Measurements from ENCODE around the gene CCDC186. TPM values are rescaled to one million over a fixed set of nuclear protein-coding genes. Genes with fewer than 3 reads are reported as not detected.

Gene CCDC186
- polyA plus RNA-seq, 2 donors, result 5.1 to 6.1 TPM

DNA sequence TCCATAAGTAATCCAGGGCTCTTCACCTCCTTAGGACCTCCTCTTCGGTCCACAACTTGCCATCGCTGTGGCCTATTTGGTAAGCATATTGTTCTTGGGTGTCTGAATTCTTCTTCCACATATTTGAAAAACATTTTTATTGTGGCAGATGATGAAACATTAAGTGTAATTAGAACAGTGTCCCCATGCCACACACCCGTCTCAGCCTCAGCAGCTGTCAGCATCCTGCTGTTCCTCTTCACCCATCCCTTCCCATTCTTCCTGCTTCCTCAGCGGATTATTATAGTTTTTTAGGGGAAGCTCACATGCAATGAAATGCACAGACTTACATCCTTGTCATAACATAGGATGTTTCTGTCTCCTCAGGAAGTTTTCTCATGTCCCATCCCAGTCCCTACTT is 25.2 kb upstream of the CCDC186 start:
- Histone ChIP-seq H3K27me3 (ENCODE audit: control insufficient read depth in 1 of 2, insufficient read depth in 2 of 2, low read length in 2 of 2) (no peaks in the 10 kb centered on the region), H3K27ac (ENCODE audit: low read depth in 2 of 2, low read length in 1 of 2) (no peak overlapping the region), H3K4me1 (ENCODE audit: control insufficient read depth in 2 of 2, insufficient read depth in 2 of 2, low read length in 1 of 2) (no peaks in the 10 kb centered on the region), H3K9me3 (ENCODE audit: control insufficient read depth in 2 of 2, insufficient read depth in 1 of 2, low read depth in 1 of 2, low read length in 1 of 2) (no peaks in the 10 kb centered on the region), H3K4me3 (ENCODE audit: low read depth in 1 of 2, low read length in 2 of 2) (no peak overlapping the region), H3K36me3 (ENCODE audit: control insufficient read depth in 2 of 2, insufficient read depth in 2 of 2, low read length in 1 of 2) (no peaks in the 10 kb centered on the region)
- WGBS, 2 donors, result 86 to 94% methylated on average over 4 of the region's 4 CpGs

DNA sequence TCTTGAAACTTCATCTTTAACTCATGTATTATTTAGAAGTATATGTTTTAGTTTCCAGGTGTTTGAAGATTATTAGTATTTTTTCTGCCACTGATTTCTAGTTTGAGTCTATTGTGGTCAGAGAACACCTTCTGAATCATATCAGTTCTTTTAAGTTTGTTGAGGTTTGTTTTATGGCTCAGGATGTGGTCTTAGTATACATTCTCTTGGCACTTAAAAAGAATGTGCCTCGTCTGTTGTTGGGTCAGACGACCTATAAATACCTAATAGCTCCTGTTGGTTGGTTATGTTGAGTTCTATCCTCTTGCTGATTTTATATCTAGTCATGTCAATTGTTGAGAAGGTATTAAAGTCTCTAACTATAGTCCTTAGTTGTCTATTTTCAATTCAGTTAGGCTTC is 21.1 kb upstream of the CCDC186 start:
- Histone ChIP-seq H3K27me3 (ENCODE audit: control insufficient read depth in 1 of 2, insufficient read depth in 2 of 2, low read length in 2 of 2) (no peaks in the 10 kb centered on the region), H3K4me1 (ENCODE audit: control insufficient read depth in 2 of 2, insufficient read depth in 2 of 2, low read length in 1 of 2) (no peaks in the 10 kb centered on the region), H3K4me3 (ENCODE audit: low read depth in 1 of 2, low read length in 2 of 2) (no peak overlapping the region), H3K27ac (ENCODE audit: low read depth in 2 of 2, low read length in 1 of 2) (no peak overlapping the region), H3K36me3 (ENCODE audit: control insufficient read depth in 2 of 2, insufficient read depth in 2 of 2, low read length in 1 of 2) (no peaks in the 10 kb centered on the region), H3K9me3 (ENCODE audit: control insufficient read depth in 2 of 2, insufficient read depth in 1 of 2, low read depth in 1 of 2, low read length in 1 of 2) (no peaks in the 10 kb centered on the region)
- WGBS, 2 donors, result 73 to 74% methylated on average over 2 of the region's 2 CpGs

DNA sequence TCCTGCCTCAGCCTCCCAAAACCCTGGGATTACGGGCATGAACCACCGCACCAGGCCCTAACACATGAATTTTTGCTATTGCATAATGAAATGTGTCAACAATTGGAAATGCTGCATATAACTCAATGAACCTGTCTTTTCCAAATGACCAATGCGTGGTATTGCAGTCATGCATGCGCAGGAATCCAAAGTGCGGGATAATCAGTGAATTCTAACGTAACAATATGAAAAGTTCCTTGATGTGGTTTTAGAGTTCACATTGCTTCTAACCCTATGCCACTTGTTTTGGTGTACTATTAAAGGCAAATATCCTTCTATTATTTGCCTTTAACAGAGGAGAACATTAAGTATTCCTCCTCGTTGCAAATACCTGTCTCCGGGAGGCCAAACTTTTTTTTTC is 15.7 kb upstream of the CCDC186 start:
- 91 to 92% methylated on average over 8 of the region's 8 CpGs for WGBS, 2 donors
- Histone ChIP-seq H3K27ac (ENCODE audit: low read depth in 2 of 2, low read length in 1 of 2) (no peak overlapping the region), H3K27me3 (ENCODE audit: control insufficient read depth in 1 of 2, insufficient read depth in 2 of 2, low read length in 2 of 2) (no peaks in the 10 kb centered on the region), H3K9me3 (ENCODE audit: control insufficient read depth in 2 of 2, insufficient read depth in 1 of 2, low read depth in 1 of 2, low read length in 1 of 2) (no peaks in the 10 kb centered on the region), H3K4me1 (ENCODE audit: control insufficient read depth in 2 of 2, insufficient read depth in 2 of 2, low read length in 1 of 2) (no peaks in the 10 kb centered on the region), H3K36me3 (ENCODE audit: control insufficient read depth in 2 of 2, insufficient read depth in 2 of 2, low read length in 1 of 2) (no peaks in the 10 kb centered on the region), H3K4me3 (ENCODE audit: low read depth in 1 of 2, low read length in 2 of 2) (no peak overlapping the region)

DNA sequence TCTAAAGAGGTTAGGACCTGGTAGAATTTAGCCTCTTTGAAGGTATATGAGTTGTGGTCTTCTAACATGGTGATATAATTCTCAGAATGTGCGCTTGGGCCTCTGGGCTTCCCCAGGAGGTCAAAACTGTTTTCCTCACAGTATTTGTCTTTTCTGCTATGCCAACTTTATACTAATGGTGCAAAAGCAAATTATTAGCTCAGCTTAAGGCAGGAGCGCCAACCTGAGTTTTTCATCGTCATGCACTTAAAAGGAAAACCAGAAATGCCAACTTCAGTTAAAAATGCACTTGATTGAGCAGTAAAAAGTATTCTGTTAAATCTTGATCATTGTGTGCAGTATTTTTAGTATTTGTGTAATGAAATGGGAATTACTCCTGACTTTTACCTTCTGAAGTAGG is 14.9 kb upstream of the CCDC186 start:
- no peak overlapping the region for H3K27ac ChIP-seq (ENCODE audit: low read depth in 2 of 2, low read length in 1 of 2)
- no peaks in the 10 kb centered on the region for H3K4me1 ChIP-seq (ENCODE audit: control insufficient read depth in 2 of 2, insufficient read depth in 2 of 2, low read length in 1 of 2)
- WGBS, 2 donors, result 92 to 97% methylated on average over 3 of the region's 3 CpGs
- no peaks in the 10 kb centered on the region for H3K27me3 ChIP-seq (ENCODE audit: control insufficient read depth in 1 of 2, insufficient read depth in 2 of 2, low read length in 2 of 2)
- no peaks in the 10 kb centered on the region for H3K9me3 ChIP-seq (ENCODE audit: control insufficient read depth in 2 of 2, insufficient read depth in 1 of 2, low read depth in 1 of 2, low read length in 1 of 2)
- no peak overlapping the region for H3K4me3 ChIP-seq (ENCODE audit: low read depth in 1 of 2, low read length in 2 of 2)
- no peaks in the 10 kb centered on the region for H3K36me3 ChIP-seq (ENCODE audit: control insufficient read depth in 2 of 2, insufficient read depth in 2 of 2, low read length in 1 of 2)

DNA sequence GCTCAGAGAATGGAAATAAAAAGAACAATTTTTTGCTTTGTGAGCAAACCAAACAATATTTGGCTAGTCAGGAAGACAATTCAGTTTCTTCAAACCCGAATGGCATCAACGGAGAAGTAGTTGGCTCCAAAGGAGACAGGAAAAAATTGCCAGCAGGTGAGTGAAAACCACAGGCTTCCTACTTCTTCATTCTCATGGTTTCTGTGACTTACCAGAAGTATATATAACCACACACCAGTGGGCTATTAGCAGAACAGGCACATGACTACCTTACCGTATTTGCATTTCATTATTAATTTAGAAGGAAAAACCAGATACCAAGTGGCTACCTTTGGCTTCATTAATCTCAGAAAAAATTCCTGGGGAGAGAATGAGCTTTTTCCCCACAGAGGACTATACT is 14.0 kb upstream of the CCDC186 start:
- Histone ChIP-seq H3K4me1 (ENCODE audit: control insufficient read depth in 2 of 2, insufficient read depth in 2 of 2, low read length in 1 of 2) (no peaks in the 10 kb centered on the region), H3K27me3 (ENCODE audit: control insufficient read depth in 1 of 2, insufficient read depth in 2 of 2, low read length in 2 of 2) (no peaks in the 10 kb centered on the region), H3K36me3 (ENCODE audit: control insufficient read depth in 2 of 2, insufficient read depth in 2 of 2, low read length in 1 of 2) (no peaks in the 10 kb centered on the region), H3K4me3 (ENCODE audit: low read depth in 1 of 2, low read length in 2 of 2) (no peak overlapping the region), H3K9me3 (ENCODE audit: control insufficient read depth in 2 of 2, insufficient read depth in 1 of 2, low read depth in 1 of 2, low read length in 1 of 2) (no peaks in the 10 kb centered on the region), H3K27ac (ENCODE audit: low read depth in 2 of 2, low read length in 1 of 2) (no peak overlapping the region)
- 76 to 78% methylated on average over 3 of the region's 3 CpGs for WGBS, 2 donors

DNA sequence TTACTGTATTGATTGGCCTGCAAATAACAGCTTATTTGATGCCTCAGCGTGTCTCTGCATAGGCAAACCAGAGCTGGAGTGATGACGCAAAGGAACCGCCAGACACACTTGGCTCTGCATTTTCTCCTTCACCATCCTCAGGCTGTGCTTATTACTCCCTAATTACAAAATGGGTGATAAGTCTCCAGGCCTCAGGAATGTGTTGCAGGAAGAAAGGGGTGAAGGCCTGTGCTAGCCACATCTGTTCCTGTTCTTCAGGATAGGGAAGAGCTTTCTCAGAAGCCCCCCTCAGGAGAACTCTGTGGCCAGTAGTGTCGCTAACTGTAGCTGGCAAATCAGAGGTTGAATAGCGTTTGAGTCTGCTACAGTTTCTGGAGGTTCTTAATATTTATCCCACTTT is 10.3 kb upstream of the CCDC186 start:
- Histone ChIP-seq H3K36me3 (ENCODE audit: control insufficient read depth in 2 of 2, insufficient read depth in 2 of 2, low read length in 1 of 2) (no peaks in the 10 kb centered on the region), H3K4me1 (ENCODE audit: control insufficient read depth in 2 of 2, insufficient read depth in 2 of 2, low read length in 1 of 2) (no peaks in the 10 kb centered on the region), H3K27ac (ENCODE audit: low read depth in 2 of 2, low read length in 1 of 2) (no peak overlapping the region), H3K9me3 (ENCODE audit: control insufficient read depth in 2 of 2, insufficient read depth in 1 of 2, low read depth in 1 of 2, low read length in 1 of 2) (no peaks in the 10 kb centered on the region), H3K27me3 (ENCODE audit: control insufficient read depth in 1 of 2, insufficient read depth in 2 of 2, low read length in 2 of 2) (no peaks in the 10 kb centered on the region), H3K4me3 (ENCODE audit: low read depth in 1 of 2, low read length in 2 of 2) (no peak overlapping the region)
- WGBS, 2 donors, result 85 to 86% methylated on average over 5 of the region's 5 CpGs

DNA sequence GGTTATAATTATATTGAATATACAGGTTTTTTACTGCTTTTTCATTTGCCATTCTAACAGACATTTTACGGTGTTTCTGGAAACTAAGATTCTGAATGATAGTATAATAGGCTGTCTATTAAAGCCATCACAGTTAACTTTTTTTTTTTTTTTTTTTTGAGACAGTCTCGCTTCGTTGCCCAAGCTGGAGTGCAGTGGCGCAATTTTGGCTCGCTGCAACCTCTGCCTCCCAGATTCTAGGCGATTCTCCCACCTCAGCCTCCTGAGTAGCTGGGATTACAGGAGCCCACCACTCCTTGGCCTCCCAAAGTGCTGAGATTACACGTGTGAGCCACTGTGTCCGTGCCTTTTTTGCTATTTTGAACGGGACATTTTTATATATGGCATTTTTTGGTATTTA is 9.6 kb upstream of the CCDC186 start:
- H3K9me3 ChIP-seq (ENCODE audit: control insufficient read depth in 2 of 2, insufficient read depth in 1 of 2, low read depth in 1 of 2, low read length in 1 of 2), result no peaks in the 10 kb centered on the region
- H3K36me3 ChIP-seq (ENCODE audit: control insufficient read depth in 2 of 2, insufficient read depth in 2 of 2, low read length in 1 of 2), result no peaks in the 10 kb centered on the region
- no peaks in the 10 kb centered on the region for H3K27me3 ChIP-seq (ENCODE audit: control insufficient read depth in 1 of 2, insufficient read depth in 2 of 2, low read length in 2 of 2)
- H3K4me3 ChIP-seq (ENCODE audit: low read depth in 1 of 2, low read length in 2 of 2), result no peak overlapping the region
- H3K4me1 ChIP-seq (ENCODE audit: control insufficient read depth in 2 of 2, insufficient read depth in 2 of 2, low read length in 1 of 2), result no peaks in the 10 kb centered on the region
- 89 to 91% methylated on average over 9 of the region's 9 CpGs for WGBS, 2 donors
- H3K27ac ChIP-seq (ENCODE audit: low read depth in 2 of 2, low read length in 1 of 2), result no peak overlapping the region

DNA sequence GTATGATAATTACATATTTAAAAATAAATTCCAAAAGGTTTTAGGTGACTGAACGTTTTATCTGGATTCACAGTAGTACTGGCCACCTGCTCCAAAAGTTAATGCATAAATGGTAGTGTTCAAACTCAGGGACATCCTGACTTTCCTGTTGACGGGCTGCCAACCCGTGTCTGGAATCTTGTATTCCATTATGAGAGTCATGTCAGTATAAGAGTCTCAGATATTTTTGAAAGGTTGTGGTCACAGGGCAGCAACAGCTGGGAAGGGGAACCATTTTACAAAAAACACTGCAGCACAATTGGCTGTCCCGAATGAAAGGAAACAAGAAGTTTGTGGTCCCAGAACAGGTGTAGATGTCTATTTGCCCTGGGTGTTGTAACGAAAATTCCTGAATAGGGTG is 8.0 kb upstream of the CCDC186 start:
- Histone ChIP-seq H3K27ac (ENCODE audit: low read depth in 2 of 2, low read length in 1 of 2) (no peak overlapping the region), H3K4me3 (ENCODE audit: low read depth in 1 of 2, low read length in 2 of 2) (no peak overlapping the region)

DNA sequence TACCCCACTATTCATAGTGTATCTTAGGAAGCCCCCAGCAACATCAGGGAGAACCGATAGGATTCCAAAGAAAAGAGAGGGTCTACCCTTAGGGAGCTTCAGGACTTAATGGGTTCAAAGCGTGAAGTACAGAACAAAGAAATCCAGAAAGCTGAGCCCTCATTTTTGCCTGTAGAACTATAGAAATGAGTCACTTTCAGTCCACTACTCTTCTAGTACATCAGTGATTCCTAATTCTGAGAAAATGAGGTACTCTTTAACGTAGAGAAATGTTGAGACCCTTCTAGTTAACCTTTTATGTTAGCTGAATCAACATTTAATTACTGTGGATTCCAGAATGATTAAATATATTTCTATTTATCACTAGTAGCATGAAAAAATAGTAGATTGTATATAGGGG is 6.9 kb upstream of the CCDC186 start:
- Histone ChIP-seq H3K36me3 (ENCODE audit: control insufficient read depth in 2 of 2, insufficient read depth in 2 of 2, low read length in 1 of 2) (no peaks in the 10 kb centered on the region), H3K9me3 (ENCODE audit: control insufficient read depth in 2 of 2, insufficient read depth in 1 of 2, low read depth in 1 of 2, low read length in 1 of 2) (no peaks in the 10 kb centered on the region), H3K27me3 (ENCODE audit: control insufficient read depth in 1 of 2, insufficient read depth in 2 of 2, low read length in 2 of 2) (no peaks in the 10 kb centered on the region), H3K4me3 (ENCODE audit: low read depth in 1 of 2, low read length in 2 of 2) (no peak overlapping the region), H3K27ac (ENCODE audit: low read depth in 2 of 2, low read length in 1 of 2) (no peak overlapping the region), H3K4me1 (ENCODE audit: control insufficient read depth in 2 of 2, insufficient read depth in 2 of 2, low read length in 1 of 2) (no peaks in the 10 kb centered on the region)
- WGBS, 2 donors, result 80 to 82% methylated on average over 3 of the region's 3 CpGs

More for the DNA sequence above, 8.0 kb upstream of the CCDC186 start:
- H3K27me3 ChIP-seq (ENCODE audit: control insufficient read depth in 1 of 2, insufficient read depth in 2 of 2, low read length in 2 of 2), result no peaks in the 10 kb centered on the region
- H3K9me3 ChIP-seq (ENCODE audit: control insufficient read depth in 2 of 2, insufficient read depth in 1 of 2, low read depth in 1 of 2, low read length in 1 of 2), result no peaks in the 10 kb centered on the region
- WGBS, 2 donors, result 26 to 27% methylated on average over 5 of the region's 5 CpGs
- H3K4me1 ChIP-seq (ENCODE audit: control insufficient read depth in 2 of 2, insufficient read depth in 2 of 2, low read length in 1 of 2), result no peaks in the 10 kb centered on the region
- no peaks in the 10 kb centered on the region for H3K36me3 ChIP-seq (ENCODE audit: control insufficient read depth in 2 of 2, insufficient read depth in 2 of 2, low read length in 1 of 2)

DNA sequence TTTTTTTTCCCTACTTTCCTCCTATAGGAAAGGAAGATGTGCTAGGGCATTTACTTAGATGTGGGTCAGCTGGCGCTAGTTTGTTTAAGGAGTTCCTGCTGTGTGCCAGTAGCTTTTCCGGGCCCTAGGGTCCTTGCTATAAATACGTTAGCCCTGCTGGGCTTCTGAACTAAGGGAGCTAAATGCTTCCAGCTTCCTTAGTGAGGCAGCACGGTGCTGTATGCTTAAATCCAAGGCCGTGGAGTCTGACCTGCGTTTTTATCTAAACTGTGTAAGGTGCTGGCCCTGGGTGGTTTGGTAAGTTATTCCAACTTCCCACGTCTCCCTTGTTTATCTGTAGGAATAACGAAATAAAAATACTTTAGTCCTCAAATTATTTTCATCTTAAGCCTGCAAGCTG is 5.7 kb upstream of the CCDC186 start:
- Histone ChIP-seq H3K4me3 (ENCODE audit: low read depth in 1 of 2, low read length in 2 of 2) (no peak overlapping the region), H3K27me3 (ENCODE audit: control insufficient read depth in 1 of 2, insufficient read depth in 2 of 2, low read length in 2 of 2) (no peaks in the 10 kb centered on the region), H3K9me3 (ENCODE audit: control insufficient read depth in 2 of 2, insufficient read depth in 1 of 2, low read depth in 1 of 2, low read length in 1 of 2) (no peaks in the 10 kb centered on the region), H3K27ac (ENCODE audit: low read depth in 2 of 2, low read length in 1 of 2) (no peak overlapping the region), H3K36me3 (ENCODE audit: control insufficient read depth in 2 of 2, insufficient read depth in 2 of 2, low read length in 1 of 2) (no peaks in the 10 kb centered on the region), H3K4me1 (ENCODE audit: control insufficient read depth in 2 of 2, insufficient read depth in 2 of 2, low read length in 1 of 2) (no peaks in the 10 kb centered on the region)
- 67 to 80% methylated on average over 8 of the region's 8 CpGs for WGBS, 2 donors
